Right atrium auricular region (tissue), 2 donors: ENCODE measurements around the gene USP9X. TPM values are rescaled to one million over a fixed set of nuclear protein-coding genes. Genes with fewer than 3 reads are reported as not detected.

Experiments used
- DNase-seq: peaks from one replicate; pipeline ENCODE4 v3.0.0-alpha.2; 2019; ENCODE audit warnings: low spot score
- H3K27ac ChIP-seq, 2 donors: fragments of 200-600 bp; sonication (generic); 1 replicate in 1 of 2; 2 replicates in 1 of 2; pipeline ENCODE4 v1.5.1; 2016 to 2019
- H3K27me3 ChIP-seq, 2 donors: fragments of 200-600 bp; sonication (generic); one replicate each; pipeline versions ENCODE4 v1.5.1 to v1.6.0; 2017 to 2019
- H3K36me3 ChIP-seq: fragments of 200-600 bp; sonication (generic); one replicate; pipeline ENCODE4 v1.5.1; 2016
- H3K4me1 ChIP-seq, 2 donors: fragments of 200-600 bp; sonication (generic); one replicate each; pipeline versions ENCODE4 v1.5.1 to v1.6.0; 2017 to 2019
- H3K4me3 ChIP-seq, 2 donors: fragments of 200-600 bp; sonication (generic); 1 replicate in 1 of 2; 2 replicates in 1 of 2; pipeline ENCODE4 v1.5.1; 2017 to 2019; ENCODE audit warnings: mild to moderate bottlenecking in 1 of 2, moderate library complexity in 1 of 2
- H3K9me3 ChIP-seq, 2 donors: fragments of 200-600 bp; sonication (generic); one replicate each; pipeline ENCODE4 v1.5.1; 2019
- total RNA-seq, 2 donors: library from RNA; depleted of rRNA; stranded (reverse); fragments of >200 nt; gene quantifications; one replicate each; pipeline ENCODE4 v1.1.0, GENCODE V29; 2016
- TF ChIP-seq, protein P1 (sequence below), 2 donors: fragments of 200-600 bp; sonication (generic); IDR thresholded peaks; one replicate each; pipeline ENCODE4 v1.5.1; 2019; ENCODE audit warnings: antibody characterized with exemption in 2 of 2

Gene USP9X
- total RNA-seq, 2 donors from 2014 or later: 57.2 to 65.1 TPM

- TF ChIP-seq, protein P1, sequence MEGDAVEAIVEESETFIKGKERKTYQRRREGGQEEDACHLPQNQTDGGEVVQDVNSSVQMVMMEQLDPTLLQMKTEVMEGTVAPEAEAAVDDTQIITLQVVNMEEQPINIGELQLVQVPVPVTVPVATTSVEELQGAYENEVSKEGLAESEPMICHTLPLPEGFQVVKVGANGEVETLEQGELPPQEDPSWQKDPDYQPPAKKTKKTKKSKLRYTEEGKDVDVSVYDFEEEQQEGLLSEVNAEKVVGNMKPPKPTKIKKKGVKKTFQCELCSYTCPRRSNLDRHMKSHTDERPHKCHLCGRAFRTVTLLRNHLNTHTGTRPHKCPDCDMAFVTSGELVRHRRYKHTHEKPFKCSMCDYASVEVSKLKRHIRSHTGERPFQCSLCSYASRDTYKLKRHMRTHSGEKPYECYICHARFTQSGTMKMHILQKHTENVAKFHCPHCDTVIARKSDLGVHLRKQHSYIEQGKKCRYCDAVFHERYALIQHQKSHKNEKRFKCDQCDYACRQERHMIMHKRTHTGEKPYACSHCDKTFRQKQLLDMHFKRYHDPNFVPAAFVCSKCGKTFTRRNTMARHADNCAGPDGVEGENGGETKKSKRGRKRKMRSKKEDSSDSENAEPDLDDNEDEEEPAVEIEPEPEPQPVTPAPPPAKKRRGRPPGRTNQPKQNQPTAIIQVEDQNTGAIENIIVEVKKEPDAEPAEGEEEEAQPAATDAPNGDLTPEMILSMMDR (IDR thresholded peaks at IDR 0.05): no peak
- Histone ChIP-seq H3K27ac (no peak overlapping the region), H3K9me3 (no peaks in the 10 kb centered on the region), H3K4me1 (no peaks in the 10 kb centered on the region), H3K36me3 (no peaks in the 10 kb centered on the region), H3K27me3 (no peaks in the 10 kb centered on the region), H3K4me3 (no peak overlapping the region)
- no peak for DNase-seq
Measured at GRCh38 chrX:41043674-41044345, 41.4 kb upstream of the USP9X start.

DNA sequence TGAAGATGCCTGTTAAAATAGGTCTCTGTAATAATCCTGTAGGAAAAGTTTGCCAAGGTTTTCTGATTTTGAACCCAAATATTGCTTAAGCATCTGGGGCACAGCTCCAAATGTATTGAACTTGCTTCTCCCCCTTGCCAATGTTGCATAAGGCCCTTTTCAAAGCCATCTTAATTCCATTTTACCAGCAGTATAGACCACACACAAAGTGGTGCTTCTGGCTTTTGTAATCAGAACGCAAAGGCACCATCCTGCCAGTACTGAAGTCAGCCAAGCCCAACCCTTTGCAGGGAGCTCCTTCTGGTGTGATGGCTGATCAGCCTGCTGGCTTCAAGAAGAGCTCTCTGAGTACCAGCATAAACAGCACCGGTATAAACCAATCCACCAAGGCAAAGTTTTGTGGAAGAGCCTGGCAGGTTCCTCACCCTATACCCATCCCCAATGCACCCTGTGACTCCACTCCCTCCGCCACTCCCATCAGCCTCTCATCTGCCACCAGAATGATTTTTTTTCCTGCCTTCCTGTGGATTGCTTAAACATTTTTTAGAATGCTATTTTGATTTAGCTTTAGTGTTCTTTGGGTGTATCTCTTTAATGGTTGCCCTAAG, 39.2 kb upstream of the USP9X start:
- Histone ChIP-seq H3K27ac (no peak overlapping the region), H3K36me3 (no peaks in the 10 kb centered on the region), H3K4me1 (no peaks in the 10 kb centered on the region), H3K9me3 (no peaks in the 10 kb centered on the region), H3K4me3 (no peak overlapping the region), H3K27me3 (no peaks in the 10 kb centered on the region)
- DNase-seq: no peak
- TF ChIP-seq, protein P1 (IDR thresholded peaks at IDR 0.05): no peak

DNA sequence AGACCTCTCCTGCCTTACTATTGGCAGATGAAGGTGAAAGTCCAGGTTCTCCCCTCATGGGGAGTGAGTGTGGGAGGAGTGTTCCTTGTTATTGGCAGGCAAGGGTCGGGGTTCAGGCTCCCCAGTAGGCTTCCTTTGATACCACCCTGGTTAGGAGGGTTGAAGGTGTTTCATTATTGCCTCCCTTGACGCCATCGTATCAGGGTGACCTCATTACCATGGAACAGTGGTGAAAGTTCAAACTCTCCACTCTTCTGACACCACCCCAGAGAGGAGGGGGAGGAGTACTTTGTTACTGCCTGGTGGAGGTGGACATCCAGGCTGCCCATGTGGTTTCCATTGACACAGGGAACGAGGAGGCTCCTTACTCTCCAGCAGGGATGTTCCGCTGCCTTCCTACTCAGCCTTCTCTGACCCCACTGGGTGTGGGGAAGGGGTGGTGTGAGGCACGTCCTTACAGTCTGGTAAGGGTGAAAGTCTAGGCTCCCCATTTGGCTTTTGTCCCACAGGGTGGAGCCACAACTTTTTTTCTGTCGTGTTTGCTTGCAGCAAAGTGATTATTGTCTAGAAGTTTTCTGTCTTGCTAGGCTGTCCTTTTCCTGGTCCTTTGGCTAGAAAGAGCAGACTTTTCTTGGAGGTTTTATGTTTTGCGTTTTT, 37.2 kb upstream of the USP9X start:
- H3K4me3 ChIP-seq: no peak overlapping the region
- no peak overlapping the region for H3K27ac ChIP-seq
- TF ChIP-seq, protein P1 (IDR thresholded peaks at IDR 0.05): no peak
- H3K4me1 ChIP-seq: no peaks in the 10 kb centered on the region
- no peaks in the 10 kb centered on the region for H3K36me3 ChIP-seq
- no peaks in the 10 kb centered on the region for H3K9me3 ChIP-seq
- no peaks in the 10 kb centered on the region for H3K27me3 ChIP-seq
- DNase-seq: no peak

DNA sequence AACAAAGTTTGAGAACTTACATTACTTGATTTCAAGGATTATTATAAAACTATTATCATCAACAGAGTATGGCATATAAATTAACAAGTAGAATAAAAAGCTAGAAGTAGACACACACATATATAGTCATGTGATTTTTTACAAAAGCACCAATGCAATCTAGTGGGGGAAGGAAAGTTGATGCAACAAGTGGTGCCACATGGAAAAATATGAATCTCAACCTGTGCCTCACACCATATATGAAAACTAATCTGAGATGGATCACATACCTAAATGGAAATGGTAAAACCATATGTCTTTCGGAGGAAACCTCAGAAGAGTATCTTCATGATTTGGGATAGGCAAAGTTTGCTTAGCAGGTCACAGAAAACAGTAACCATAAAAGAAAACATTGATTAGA, 34.9 kb upstream of the USP9X start:
- no peaks in the 10 kb centered on the region for H3K4me1 ChIP-seq
- no peak for DNase-seq
- H3K27me3 ChIP-seq: no peaks in the 10 kb centered on the region
- H3K36me3 ChIP-seq: no peaks in the 10 kb centered on the region
- TF ChIP-seq, protein P1 (IDR thresholded peaks at IDR 0.05): no peak
- no peak overlapping the region for H3K27ac ChIP-seq
- no peaks in the 10 kb centered on the region for H3K9me3 ChIP-seq
- H3K4me3 ChIP-seq: no peak overlapping the region

GRCh38 chrX:41051288-41051687, 34.0 kb upstream of the USP9X start:
- Histone ChIP-seq H3K36me3 (no peaks in the 10 kb centered on the region), H3K4me1 (no peaks in the 10 kb centered on the region), H3K4me3 (no peak overlapping the region), H3K27ac (no peak overlapping the region), H3K27me3 (peaks cover 0 to 3% of the 10 kb centered on the region in 2 donors), H3K9me3 (no peaks in the 10 kb centered on the region)
- TF ChIP-seq, protein P1 (IDR thresholded peaks at IDR 0.05): no peak
- no peak for DNase-seq
